K562 (cell line): ENCODE results near the gene NSMF. TPM values are rescaled to one million over a fixed set of nuclear protein-coding genes. Genes with fewer than 3 reads are reported as not detected.

Experiments used
- C11orf30 ChIP-seq: fragments of 450-650 bp; IDR thresholded peaks from 2 replicates; pipeline ENCODE4 v1.6.1; 2016; ENCODE audit warnings: low read depth, mild to moderate bottlenecking
- CHD4 ChIP-seq: fragments of 200-600 bp; sonication (generic); IDR thresholded peaks from 3 replicates; pipeline ENCODE4 v1.6.1; 2012; ENCODE audit warnings: low read depth, mild to moderate bottlenecking, mixed read lengths, low read length, inconsistent platforms; ENCODE audit not compliant: insufficient read depth, insufficient replicate concordance, poor library complexity, severe bottlenecking
- GATAD2B ChIP-seq: fragments of 450-650 bp; IDR thresholded peaks from 2 replicates; pipeline ENCODE4 v1.6.1; 2017; ENCODE audit warnings: mild to moderate bottlenecking, borderline replicate concordance
- POLR2G ChIP-seq: fragments of 200-400 bp; formaldehyde crosslinking; IDR thresholded peaks from 2 replicates; pipeline ENCODE4 v1.6.1; 2017; ENCODE audit warnings: low read depth, mild to moderate bottlenecking, antibody characterized with exemption, low read length, moderate library complexity
- RBM15 ChIP-seq: fragments of 200-400 bp; formaldehyde crosslinking; IDR thresholded peaks from 2 replicates; pipeline ENCODE4 v1.6.1; 2018; ENCODE audit warnings: mild to moderate bottlenecking, low read length, moderate library complexity; ENCODE audit not compliant: insufficient read depth
- SIN3A ChIP-seq, 2 experiments: fragments of 150-350 bp in 1 of 2; IDR thresholded peaks; 2 replicates each; pipeline ENCODE4 v1.6.1; 2011 to 2016; ENCODE audit warnings: borderline replicate concordance in 2 of 2, low read depth in 2 of 2, low read length in 2 of 2, mild to moderate bottlenecking in 2 of 2, moderate library complexity in 2 of 2; ENCODE audit not compliant: control insufficient read depth in 1 of 2
- SMAD1 ChIP-seq: fragments of 150-350 bp; IDR thresholded peaks from 2 replicates; pipeline ENCODE4 v1.6.1; 2014; ENCODE audit warnings: low read length, low read depth; ENCODE audit not compliant: partially characterized antibody
- SP1 ChIP-seq: sonication (generic); formaldehyde crosslinking; IDR thresholded peaks from 2 replicates; pipeline ENCODE4 v1.8.1; 2022; ENCODE audit warnings: mild to moderate bottlenecking, missing genetic modification reagents
- ZNF121 ChIP-seq: sonication (generic); formaldehyde crosslinking; conservative IDR thresholded peaks from 2 replicates; pipeline ENCODE4 v1.8.0; 2022; ENCODE audit warnings: missing genetic modification reagents
- ZNF274 ChIP-seq: IDR thresholded peaks from 2 replicates; pipeline ENCODE4 v1.6.1; 2011; ENCODE audit warnings: low read depth, mild to moderate bottlenecking, low read length, moderate library complexity, borderline replicate concordance
- ZNF586 ChIP-seq: fragments of 450-650 bp; formaldehyde crosslinking; conservative IDR thresholded peaks from 2 replicates; pipeline ENCODE4 v1.4.0; 2020; ENCODE audit warnings: mild to moderate bottlenecking, moderate library complexity
- ZNF707 ChIP-seq: fragments of 250-450 bp; sonication (Bioruptor Pico); conservative IDR thresholded peaks from 2 replicates; pipeline ENCODE4 v1.8.0; 2022; ENCODE audit warnings: inconsistent platforms, mild to moderate bottlenecking, moderate library complexity
- polyA plus RNA-seq, 8 experiments: library from polyadenylated mRNA; depleted of rRNA in 4 of 8; stranded (reverse) in 5 of 8; unstranded in 3 of 8; fragments of >200 nt; fragmentation: Nextera tagmentation in 2 of 8; fragmentation: Illumina TruSeq in 1 of 8; extraction: Ambion mirVana in 2 of 8; extraction: Trizol in 1 of 8; gene quantifications; 2 replicates each; pipeline versions ENCODE4 v1.2.1 to v1.2.3, GENCODE V29; 2011 to 2014; ENCODE audit warnings: inconsistent platforms in 1 of 8, missing spikeins in 1 of 8
- total RNA-seq, 7 experiments: library from RNA; depleted of rRNA in 6 of 7; stranded (reverse); fragments of >200 nt in 6 of 7; fragmentation: Illumina TruSeq in 2 of 7; extraction: Trizol in 2 of 7; gene quantifications; 2 replicates each; pipeline versions ENCODE4 v1.2.1 to v1.2.3, GENCODE V29; 2011 to 2021; ENCODE audit warnings: low replicate concordance in 1 of 7
- TF ChIP-seq, protein P1 (sequence below): fragments of 250-450 bp; sonication (Bioruptor Pico); IDR thresholded peaks from 2 replicates; pipeline ENCODE4 v1.4.0; 2020
- TF ChIP-seq, protein P2 (sequence below), 2 experiments: fragments of 450-650 bp in 1 of 2; IDR thresholded peaks; 2 replicates each; pipeline ENCODE4 v1.6.1; 2011 to 2017; ENCODE audit warnings: low read depth in 2 of 2, antibody characterized with exemption in 1 of 2, borderline replicate concordance in 1 of 2, low read length in 1 of 2, mild to moderate bottlenecking in 1 of 2, mixed read lengths in 1 of 2; ENCODE audit not compliant: control insufficient read depth in 1 of 2
- TF ChIP-seq, protein P3 (sequence below): sonication (generic); formaldehyde crosslinking; IDR thresholded peaks from 2 replicates; pipeline ENCODE4 v1.4.0; 2020; ENCODE audit warnings: mild to moderate bottlenecking, missing genetic modification reagents
- TF ChIP-seq, protein P4 (sequence below): fragments of 250-450 bp; sonication (Bioruptor Pico); IDR thresholded peaks from 2 replicates; pipeline ENCODE4 v1.8.0; 2022; ENCODE audit warnings: moderate library complexity, mild to moderate bottlenecking, inconsistent platforms
- TF ChIP-seq, protein P5 (sequence below): sonication (generic); formaldehyde crosslinking; IDR thresholded peaks from 2 replicates; pipeline ENCODE4 v1.9.0; 2022; ENCODE audit warnings: mild to moderate bottlenecking, missing genetic modification reagents

NSMF gene
- total and polyA plus RNA-seq, 9 of the 15 experiments (the other 6 are each of a cell fraction or from before 2014, with no cell fraction given), result 0.20 to 82.7 (median 29.3) TPM

DNA sequence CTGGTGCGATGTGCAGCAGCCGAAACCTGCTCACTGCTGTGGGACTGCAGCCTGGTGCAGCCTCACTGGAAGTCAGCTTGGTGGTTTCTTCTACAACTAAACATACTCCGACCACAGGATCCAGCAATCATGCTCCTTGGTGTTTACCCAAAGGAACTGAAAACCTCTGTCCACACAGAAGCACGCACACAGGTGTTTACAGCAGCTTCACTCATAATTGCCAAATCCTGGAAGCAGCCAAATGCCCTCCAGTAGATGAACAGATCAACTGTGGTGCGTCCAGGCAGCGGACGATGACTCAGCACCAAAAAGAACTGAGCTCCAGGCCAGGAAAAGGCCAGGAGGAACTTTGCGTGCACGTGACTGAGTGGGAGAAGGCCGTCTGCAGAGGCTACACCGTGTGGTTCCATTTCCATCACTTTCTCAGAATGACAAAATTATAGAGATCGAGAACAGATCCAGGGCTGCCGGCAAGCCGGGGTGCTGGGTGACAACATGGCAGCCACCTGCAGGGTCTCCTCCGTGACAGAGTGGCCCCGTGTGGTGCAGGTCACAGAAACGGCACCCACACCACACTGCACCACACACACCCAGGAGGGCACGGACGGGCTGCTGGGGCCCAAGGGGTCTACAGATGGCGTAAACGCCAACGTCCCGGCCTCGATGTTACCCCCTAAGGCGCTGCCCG is 23.1 kb upstream of the NSMF start (continued):
- TF ChIP-seq ZNF274 (no peak), ZNF707 (CRISPR knock-in tag) (no peak), SIN3A (IDR thresholded peaks at IDR 0.05; ENCODE audit: borderline replicate concordance in 2 of 2, control insufficient read depth in 1 of 2, low read depth in 2 of 2, low read length in 2 of 2) (no peak), ZNF586 (CRISPR knock-in tag) (no peak), POLR2G (no peak; the same call in 1 of the 2 replicates), SMAD1 (no peak), GATAD2B (no peak), C11orf30 (peak; percentile 98), RBM15 (no peak), ZNF121 (no peak), SP1 (CRISPR knock-in tag) (no peak), CHD4 (no peak)
- TF ChIP-seq, protein P1, sequence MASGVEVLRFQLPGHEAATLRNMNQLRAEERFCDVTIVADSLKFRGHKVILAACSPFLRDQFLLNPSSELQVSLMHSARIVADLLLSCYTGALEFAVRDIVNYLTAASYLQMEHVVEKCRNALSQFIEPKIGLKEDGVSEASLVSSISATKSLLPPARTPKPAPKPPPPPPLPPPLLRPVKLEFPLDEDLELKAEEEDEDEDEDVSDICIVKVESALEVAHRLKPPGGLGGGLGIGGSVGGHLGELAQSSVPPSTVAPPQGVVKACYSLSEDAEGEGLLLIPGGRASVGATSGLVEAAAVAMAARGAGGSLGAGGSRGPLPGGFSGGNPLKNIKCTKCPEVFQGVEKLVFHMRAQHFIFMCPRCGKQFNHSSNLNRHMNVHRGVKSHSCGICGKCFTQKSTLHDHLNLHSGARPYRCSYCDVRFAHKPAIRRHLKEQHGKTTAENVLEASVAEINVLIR, result no peak
- TF ChIP-seq, protein P2, sequence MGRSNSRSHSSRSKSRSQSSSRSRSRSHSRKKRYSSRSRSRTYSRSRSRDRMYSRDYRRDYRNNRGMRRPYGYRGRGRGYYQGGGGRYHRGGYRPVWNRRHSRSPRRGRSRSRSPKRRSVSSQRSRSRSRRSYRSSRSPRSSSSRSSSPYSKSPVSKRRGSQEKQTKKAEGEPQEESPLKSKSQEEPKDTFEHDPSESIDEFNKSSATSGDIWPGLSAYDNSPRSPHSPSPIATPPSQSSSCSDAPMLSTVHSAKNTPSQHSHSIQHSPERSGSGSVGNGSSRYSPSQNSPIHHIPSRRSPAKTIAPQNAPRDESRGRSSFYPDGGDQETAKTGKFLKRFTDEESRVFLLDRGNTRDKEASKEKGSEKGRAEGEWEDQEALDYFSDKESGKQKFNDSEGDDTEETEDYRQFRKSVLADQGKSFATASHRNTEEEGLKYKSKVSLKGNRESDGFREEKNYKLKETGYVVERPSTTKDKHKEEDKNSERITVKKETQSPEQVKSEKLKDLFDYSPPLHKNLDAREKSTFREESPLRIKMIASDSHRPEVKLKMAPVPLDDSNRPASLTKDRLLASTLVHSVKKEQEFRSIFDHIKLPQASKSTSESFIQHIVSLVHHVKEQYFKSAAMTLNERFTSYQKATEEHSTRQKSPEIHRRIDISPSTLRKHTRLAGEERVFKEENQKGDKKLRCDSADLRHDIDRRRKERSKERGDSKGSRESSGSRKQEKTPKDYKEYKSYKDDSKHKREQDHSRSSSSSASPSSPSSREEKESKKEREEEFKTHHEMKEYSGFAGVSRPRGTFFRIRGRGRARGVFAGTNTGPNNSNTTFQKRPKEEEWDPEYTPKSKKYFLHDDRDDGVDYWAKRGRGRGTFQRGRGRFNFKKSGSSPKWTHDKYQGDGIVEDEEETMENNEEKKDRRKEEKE (IDR thresholded peaks at IDR 0.05; ENCODE audit: borderline replicate concordance in 1 of 2, control insufficient read depth in 1 of 2, low read depth in 2 of 2, low read length in 1 of 2), result no peak
- TF ChIP-seq, protein P3, sequence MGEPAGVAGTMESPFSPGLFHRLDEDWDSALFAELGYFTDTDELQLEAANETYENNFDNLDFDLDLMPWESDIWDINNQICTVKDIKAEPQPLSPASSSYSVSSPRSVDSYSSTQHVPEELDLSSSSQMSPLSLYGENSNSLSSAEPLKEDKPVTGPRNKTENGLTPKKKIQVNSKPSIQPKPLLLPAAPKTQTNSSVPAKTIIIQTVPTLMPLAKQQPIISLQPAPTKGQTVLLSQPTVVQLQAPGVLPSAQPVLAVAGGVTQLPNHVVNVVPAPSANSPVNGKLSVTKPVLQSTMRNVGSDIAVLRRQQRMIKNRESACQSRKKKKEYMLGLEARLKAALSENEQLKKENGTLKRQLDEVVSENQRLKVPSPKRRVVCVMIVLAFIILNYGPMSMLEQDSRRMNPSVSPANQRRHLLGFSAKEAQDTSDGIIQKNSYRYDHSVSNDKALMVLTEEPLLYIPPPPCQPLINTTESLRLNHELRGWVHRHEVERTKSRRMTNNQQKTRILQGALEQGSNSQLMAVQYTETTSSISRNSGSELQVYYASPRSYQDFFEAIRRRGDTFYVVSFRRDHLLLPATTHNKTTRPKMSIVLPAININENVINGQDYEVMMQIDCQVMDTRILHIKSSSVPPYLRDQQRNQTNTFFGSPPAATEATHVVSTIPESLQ, result no peak
- TF ChIP-seq, protein P4, sequence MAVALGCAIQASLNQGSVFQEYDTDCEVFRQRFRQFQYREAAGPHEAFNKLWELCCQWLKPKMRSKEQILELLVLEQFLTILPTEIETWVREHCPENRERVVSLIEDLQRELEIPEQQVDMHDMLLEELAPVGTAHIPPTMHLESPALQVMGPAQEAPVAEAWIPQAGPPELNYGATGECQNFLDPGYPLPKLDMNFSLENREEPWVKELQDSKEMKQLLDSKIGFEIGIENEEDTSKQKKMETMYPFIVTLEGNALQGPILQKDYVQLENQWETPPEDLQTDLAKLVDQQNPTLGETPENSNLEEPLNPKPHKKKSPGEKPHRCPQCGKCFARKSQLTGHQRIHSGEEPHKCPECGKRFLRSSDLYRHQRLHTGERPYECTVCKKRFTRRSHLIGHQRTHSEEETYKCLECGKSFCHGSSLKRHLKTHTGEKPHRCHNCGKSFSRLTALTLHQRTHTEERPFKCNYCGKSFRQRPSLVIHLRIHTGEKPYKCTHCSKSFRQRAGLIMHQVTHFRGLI (CRISPR knock-in tag), result 0 out of 2 replicates have a peak, but pooled peaks have one; percentile 23
- TF ChIP-seq, protein P5, sequence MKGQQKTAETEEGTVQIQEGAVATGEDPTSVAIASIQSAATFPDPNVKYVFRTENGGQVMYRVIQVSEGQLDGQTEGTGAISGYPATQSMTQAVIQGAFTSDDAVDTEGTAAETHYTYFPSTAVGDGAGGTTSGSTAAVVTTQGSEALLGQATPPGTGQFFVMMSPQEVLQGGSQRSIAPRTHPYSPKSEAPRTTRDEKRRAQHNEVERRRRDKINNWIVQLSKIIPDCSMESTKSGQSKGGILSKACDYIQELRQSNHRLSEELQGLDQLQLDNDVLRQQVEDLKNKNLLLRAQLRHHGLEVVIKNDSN (CRISPR knock-in tag), result peak; percentile 90
